NCI-H510A treated with DMSO at 0.1 percent for 48 hours (cell line): ENCODE measurements around the gene LAX1.
"Not testable (repeated sequence)": the region's sequence is repeated elsewhere in the genome, so short reads cannot be mapped to it uniquely, and the experiment has no call there.

Source experiments
- DNase-seq: peaks from one replicate; lab custom pipeline; 2025; lab: John Stamatoyannopoulos, UW

The LAX1 gene, protein sequence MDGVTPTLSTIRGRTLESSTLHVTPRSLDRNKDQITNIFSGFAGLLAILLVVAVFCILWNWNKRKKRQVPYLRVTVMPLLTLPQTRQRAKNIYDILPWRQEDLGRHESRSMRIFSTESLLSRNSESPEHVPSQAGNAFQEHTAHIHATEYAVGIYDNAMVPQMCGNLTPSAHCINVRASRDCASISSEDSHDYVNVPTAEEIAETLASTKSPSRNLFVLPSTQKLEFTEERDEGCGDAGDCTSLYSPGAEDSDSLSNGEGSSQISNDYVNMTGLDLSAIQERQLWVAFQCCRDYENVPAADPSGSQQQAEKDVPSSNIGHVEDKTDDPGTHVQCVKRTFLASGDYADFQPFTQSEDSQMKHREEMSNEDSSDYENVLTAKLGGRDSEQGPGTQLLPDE

GRCh38 chr1:203765029-203765837, at the start of gene LAX1:
Gene LAX1 (plus strand): TSS chr1:203765183. CDS start chr1:203765566, 383 bp downstream.
- DNase-seq: no peak

DNA sequence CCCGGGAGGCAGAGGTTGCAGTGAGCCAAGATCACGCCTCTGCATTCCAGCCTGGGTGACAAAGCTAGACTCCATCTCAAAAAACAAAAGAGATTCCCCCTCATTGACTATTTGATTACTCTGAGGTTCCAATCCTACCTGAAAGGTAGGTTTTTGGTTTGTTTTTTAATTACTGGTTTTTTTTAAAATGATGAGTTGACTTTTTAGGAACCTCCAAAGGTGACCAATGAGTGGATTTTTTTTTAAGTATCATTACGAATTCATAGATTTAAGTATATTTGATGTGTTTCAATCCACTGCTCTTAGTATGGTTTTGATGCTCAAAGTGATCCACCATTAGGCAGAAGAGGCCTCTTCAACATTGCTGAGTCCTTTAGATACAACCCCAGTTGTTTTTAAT, 47.9 kb upstream of the LAX1 start:
- no peak for DNase-seq

GRCh38 chr1:203720242-203720641, 44.7 kb upstream of the LAX1 start:
- DNase-seq: no peak

- no peak for DNase-seq
Measured at GRCh38 chr1:203722909-203723308, 42.1 kb upstream of the LAX1 start.

GRCh38 chr1:203726417-203726867, 38.5 kb upstream of the LAX1 start:
- no peak for DNase-seq

DNA sequence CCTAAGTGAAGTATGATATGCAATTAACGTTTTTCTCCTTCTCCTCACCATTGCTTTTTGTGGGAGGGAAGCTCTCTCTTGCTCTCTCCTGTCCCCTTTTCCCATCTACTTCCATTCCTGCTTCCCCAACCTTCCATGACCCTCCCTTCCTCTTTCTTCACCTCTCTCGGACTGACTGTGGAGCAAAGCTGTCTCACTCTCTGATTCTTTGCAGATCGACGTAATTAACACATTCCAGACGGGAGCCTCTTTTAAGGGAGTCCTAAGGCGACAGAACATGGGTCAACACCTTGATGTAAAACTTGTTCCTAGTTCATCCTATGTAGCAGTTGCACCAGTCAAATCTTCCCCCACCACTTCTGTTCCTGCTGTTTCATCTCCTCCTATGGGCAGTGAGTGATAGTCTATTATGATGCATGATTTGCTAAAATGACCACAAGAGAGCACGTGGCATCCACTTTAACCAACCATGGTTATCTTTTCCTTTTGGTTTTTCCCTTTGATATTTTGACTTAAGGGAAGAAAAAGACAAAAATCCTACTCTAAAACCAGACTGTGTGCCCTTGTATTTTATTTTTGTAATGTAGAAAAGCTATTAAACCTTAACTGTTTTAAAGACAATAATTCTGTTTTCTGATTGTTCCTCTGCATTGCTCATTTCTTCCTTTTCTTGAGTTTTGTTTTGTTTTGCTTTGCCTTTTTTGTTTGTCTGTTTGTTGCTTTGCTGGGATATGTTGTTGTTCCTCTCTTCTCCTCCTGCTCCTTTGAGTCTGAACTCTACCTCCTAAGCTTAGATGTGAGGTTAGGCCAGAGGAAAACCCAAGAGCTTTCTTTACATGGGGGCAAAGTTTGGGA, 31.7 kb upstream of the LAX1 start:
- no peak for DNase-seq

DNA sequence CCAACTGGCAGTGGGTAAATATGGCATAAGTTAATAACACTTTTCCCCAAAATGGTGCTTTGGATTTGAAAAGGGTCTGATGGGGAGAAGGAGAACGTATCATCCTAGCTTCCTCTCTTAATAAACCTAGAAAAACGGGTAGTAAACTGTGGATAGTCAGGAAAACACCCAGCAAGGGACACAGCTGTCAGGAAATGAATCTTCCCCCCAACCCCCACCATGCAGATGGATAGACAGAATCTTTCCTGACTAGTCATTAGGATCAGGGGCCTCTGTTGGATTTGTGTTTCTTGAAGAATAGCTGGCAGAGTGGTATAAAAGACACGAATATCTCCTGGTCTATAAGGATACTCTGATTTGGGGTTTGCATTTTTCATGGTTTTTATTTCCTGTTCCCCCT, 22.5 kb upstream of the LAX1 start:
- no peak for DNase-seq

- DNase-seq: no peak
Measured at GRCh38 chr1:203743091-203743571, 21.9 kb upstream of the LAX1 start.

DNA sequence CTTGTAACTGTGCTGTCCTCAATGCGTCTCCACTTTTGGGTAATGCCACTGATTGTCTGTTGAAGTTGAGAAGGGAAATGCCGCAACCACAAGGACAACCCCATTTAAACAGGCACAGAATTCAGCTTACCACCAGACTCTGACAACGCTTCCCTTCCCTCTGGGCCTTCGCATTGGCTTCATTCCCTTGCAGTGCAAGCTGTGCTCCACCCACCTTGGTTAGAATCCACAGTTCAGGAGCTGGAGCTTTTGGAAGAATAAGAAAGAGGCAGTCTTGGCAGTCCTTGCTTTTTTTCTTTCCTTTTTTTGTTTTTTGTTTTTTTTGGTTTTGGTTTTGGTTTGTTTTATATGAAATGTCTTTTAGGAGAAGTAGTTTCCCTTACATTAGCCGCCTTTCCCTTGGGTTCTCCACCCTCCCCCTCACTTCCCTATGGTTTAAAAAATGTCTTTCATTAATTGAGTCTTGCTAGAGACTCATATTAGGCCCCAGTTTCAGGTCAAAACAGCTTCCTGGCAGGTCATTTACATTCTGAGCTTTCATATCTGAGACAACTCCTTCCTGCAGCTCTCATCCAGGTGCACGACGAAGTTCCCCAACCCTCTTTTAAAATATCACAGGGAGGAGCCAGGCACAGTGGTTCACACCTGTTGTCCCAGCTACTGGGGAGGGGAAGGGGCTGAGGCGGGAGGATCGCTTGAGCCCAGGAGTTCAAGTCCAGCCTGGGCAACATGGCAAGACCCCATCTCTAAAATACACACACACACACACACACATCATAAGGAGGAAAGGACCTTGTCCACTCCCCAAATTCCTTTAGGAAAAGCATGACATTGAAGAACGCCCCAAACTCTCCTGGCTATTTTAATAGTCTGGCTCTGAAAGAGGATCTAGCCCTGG, 20.7 kb upstream of the LAX1 start:
- no peak for DNase-seq

DNA sequence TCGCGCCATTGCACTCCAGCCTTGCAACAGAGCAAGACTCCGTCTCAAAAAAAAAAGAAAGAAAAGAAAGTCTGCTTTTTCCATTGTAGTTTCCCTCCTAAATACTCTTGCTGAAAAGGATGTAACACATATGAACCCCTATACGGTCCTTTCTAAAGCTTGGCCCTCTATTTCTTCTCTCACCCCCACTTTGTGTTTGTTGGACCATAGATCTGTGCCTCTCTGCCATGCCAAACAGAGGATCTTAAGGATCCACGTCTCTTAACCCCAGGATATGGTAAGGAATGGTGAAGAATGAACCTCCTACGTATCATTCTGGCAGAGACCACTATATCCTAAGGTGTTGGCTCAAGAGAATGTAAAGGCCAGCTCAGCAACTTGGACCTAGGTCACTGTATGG, 18.7 kb upstream of the LAX1 start:
- no peak for DNase-seq

DNA sequence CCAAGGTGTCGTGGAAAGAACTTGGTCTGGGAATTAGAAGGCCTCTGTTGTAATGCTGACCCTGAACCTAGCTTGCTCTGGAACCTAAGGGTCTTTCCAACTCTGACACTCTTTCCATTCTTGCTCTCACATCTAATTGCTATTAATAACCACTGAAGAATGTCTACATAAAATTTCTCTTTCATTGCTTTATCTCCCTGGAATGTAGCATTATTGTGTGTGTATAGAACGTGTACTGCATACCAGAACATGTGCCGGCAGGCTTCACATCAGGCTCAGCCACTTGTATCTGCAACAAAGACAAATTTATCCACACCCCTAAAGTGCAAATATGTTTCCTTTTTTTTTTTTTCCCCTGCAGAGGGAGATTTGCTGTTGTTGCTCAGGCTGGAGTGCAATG, 13.9 kb upstream of the LAX1 start:
- no peak for DNase-seq

GRCh38 chr1:203751618-203752361, 13.2 kb upstream of the LAX1 start:
- DNase-seq: not testable (repeated sequence)

GRCh38 chr1:203754455-203754864, 10.5 kb upstream of the LAX1 start:
- no peak for DNase-seq

DNA sequence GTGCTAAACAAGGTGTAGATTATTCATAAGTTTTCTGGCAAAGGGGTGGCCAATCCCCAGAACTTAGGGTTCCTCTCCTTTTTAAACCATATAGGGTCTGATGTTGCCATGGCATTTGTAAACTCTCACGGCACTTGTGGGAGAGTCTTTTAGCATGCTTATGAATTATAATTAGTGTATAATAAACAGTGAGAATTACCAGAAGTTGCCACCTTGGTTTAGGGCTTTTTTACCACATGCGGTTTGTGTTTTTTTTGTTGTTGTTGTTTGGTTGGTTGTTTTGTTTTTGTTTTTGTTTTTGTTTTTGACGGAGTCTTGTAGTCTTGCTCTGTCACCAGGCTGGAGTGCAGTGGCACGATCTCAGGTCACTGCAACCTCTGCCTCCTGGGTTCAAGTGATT, 8.9 kb upstream of the LAX1 start:
- no peak for DNase-seq

GRCh38 chr1:203758749-203759148, 6.2 kb upstream of the LAX1 start:
- not testable (repeated sequence) for DNase-seq

- no peak for DNase-seq
Measured at GRCh38 chr1:203760506-203760905, 4.5 kb upstream of the LAX1 start.

GRCh38 chr1:203761958-203762357, 3.0 kb upstream of the LAX1 start:
- not testable (repeated sequence) for DNase-seq

DNA sequence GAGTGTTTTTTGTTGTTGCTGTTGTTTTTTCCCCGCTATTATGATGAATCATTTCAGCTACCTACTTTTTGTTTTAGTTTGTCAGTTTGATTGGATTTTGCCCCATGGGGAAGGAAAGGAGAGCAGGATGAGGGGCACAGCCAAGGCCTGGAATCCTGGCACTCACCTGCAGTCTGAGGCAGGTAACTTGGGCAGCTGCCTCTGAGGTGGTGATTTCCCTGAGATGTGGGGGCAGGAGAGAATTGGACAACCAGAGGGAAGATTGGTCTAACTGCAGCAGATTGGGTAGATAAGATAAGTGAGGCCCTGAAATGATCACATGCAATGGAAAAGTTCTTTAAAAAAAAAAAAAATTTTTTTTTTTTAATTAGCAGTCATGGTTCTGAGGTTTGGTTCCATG, 1.5 kb upstream of the LAX1 start:
- DNase-seq: no peak

DNA sequence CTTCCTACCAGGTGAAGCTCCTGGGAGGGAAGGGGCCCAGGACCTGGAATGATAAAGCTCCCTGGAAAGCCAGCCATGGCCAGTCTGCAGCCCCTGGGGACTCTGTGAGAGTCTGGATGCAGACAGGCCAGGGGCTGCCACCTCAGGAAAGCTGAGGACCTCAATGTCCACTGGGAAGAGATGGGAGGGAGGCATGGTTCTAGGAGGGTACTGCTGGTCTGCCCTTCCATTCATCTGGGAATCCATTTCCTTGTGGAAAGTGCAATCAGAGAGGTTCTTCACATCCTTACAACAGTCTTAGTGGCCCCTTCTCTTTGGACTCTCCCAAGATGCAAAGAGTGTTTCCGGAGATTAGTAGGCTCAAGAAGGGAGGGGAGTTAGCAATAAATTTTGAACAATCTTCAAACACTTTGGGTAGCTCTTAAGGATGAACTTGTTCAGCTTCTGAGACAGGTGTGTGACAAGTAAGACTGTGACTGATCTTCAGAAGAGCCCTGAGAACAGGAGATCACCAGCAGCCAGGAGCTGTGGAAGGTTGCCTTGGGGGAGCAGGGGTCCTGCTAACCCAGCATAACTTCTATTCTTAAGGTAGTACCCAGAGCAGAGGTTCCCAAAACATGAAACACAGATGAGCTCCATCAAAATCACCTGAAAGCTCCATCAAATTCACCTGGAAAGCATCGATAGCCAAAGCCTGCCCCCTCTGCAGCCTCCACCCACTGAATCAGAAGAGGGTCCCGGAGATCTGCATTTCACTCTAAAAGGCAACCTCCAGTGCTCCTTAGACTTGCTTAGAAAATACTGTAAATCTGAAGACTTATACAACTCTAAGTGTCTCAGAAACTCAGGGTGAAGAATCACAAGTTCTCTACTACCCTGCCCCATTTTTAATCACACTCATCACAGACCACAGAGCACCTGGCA, 616 bp upstream of the LAX1 start:
- DNase-seq: no peak
